DMS153 treated with DMSO at 0.1 percent for 48 hours (cell line): ENCODE measurements around the gene HGFAC.
"Not testable (repeated sequence)": the region's sequence is repeated elsewhere in the genome, so short reads cannot be mapped to it uniquely, and the experiment has no call there.

Experiments
- DNase-seq: peaks from one replicate; lab custom pipeline; 2025; ENCODE audit not compliant: unreplicated experiment; lab: John Stamatoyannopoulos, UW

Gene HGFAC

GRCh38 chr4:3440979-3441500, 728 bp upstream of the HGFAC start:
- DNase-seq = no peak

- no peak for DNase-seq
Observed at GRCh38 chr4:3442460-3442958, 741 bp downstream of the HGFAC start.

DNA sequence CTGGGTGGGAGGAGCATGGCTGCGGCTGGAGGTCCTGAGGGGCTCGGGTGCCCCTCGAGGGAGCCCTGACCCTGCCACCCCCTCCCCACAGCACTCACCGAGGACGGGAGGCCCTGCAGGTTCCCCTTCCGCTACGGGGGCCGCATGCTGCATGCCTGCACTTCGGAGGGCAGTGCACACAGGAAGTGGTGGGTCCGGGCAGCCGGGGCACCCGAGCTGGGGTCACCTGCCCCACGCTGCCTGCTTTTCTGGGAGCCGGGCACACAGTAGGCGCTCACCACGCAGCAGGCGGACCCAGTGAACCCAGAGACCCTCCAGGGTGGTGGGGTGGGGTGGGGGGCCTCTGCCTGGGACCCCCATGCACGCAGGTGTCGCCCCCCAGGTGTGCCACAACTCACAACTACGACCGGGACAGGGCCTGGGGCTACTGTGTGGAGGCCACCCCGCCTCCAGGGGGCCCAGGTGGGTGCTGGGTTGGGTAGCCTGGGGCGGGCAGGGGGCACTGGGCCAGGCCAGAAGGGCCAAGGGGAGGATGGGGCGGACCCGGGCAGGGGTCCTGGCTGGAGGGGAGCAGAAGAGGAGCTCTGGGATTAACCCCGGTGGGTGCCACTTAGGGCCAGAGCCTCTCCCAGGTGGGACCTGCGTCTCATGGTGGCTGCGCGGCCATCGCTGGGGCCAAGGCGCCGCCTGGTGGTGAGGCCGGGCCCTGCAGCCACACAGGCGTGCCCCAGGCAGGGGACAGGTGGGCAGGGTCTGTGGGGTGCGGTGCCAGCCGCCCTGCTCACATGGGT, 1.4 kb downstream of the HGFAC start:
- no peak for DNase-seq

GRCh38 chr4:3443750-3444309, 2.1 kb downstream of the HGFAC start:
- no peak for DNase-seq

GRCh38 chr4:3444351-3445110, 2.8 kb downstream of the HGFAC start:
- DNase-seq = no peak

DNA sequence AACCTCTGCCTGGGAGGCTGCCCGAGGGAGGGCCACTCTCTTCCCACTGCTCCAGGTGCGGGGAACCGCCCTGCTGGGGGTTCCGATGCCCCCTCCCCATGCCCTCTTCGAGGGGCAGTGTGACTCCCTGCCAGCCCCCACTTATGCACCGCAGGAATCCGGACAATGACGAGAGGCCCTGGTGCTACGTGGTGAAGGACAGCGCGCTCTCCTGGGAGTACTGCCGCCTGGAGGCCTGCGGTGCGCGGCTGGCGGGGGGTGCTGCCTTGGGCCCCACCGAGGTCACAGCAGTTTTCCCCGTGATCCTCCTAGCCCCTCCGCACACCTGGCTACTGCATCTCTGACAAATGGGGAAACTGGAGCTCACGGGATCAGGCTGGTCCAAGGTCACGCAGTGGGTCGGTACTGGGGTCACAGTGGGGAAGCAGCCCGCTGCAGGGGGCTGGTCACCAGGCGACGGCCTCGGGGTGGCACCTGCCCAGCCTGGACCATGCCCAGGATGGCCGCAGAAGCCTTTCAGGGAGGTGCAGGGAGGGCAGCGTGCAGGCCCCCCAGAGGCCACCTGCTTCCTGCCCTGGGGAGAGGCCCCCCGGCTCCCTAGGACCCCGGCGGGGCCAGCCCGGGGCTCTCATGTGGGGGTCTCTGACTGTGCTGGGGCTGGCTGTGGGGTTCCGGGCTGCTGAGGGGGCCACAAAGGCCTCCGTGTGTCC, 3.5 kb downstream of the HGFAC start:
- DNase-seq = no peak

GRCh38 chr4:3445829-3446545, 4.2 kb downstream of the HGFAC start:
- DNase-seq = no peak

DNA sequence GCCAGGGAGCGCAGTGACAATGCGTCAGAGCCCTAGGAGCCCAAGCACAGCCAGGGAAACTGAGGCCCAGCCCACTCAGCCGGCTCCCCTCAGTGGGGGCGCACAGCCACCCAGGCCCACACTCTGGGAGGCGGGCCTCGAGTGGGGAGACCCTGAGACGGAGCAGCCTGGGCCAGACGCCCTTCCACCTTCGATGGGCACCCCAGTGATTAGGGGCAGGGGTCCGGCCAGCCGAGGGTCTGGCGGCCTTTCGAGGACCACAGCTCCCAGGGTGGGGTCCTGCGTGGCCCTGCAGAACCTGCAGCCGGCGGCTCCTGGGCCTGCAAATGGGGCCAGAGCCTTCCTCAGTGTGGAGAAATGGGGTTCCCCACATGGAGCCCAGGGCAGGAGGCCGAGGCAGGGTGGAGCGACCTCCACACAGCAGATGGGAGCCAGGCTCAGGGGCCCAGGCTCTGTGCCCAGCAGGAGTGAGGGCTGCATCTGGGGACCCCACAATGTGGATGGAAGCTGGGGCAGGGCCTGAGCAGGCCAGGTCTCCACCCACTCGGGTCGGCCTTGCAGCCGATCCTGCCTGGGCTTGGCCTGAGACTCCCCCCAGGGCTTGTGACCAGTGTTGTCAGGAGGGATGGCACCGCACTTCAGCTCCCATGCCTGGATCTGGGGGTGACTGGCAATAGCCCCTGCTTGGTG, 5.0 kb downstream of the HGFAC start:
- DNase-seq = no peak

DNA sequence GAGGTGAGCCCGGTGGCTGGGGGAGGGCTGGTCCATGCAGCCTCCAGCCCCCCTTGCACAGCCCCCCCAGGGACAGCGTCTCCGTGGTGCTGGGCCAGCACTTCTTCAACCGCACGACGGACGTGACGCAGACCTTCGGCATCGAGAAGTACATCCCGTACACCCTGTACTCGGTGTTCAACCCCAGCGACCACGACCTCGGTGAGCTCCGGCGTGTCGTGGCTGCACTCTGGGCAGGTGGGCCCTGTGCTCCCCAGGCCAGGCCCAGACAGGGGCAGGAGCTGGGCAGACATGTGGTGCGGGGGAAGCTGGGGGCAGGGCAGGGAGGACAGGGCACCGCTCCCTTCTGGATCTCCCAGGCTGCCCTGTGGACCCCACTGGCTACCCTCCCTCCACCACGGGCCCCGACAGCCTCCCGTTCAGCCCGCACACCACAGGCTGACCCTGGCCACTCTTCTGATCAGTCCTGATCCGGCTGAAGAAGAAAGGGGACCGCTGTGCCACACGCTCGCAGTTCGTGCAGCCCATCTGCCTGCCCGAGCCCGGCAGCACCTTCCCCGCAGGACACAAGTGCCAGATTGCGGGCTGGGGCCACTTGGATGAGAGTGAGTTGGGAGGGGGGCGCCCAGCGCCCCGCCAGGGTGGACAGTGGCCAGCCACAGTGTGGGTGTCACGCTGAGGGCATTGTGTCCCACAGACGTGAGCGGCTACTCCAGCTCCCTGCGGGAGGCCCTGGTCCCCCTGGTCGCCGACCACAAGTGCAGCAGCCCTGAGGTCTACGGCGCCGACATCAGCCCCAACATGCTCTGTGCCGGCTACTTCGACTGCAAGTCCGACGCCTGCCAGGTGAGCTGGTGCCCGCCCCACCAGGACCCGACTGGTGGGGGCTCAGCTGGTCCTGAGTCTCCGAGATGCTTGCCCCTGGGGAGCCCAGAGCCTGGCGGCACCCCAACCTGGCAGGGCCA, 5.9 kb downstream of the HGFAC start:
- DNase-seq = no peak

DNA sequence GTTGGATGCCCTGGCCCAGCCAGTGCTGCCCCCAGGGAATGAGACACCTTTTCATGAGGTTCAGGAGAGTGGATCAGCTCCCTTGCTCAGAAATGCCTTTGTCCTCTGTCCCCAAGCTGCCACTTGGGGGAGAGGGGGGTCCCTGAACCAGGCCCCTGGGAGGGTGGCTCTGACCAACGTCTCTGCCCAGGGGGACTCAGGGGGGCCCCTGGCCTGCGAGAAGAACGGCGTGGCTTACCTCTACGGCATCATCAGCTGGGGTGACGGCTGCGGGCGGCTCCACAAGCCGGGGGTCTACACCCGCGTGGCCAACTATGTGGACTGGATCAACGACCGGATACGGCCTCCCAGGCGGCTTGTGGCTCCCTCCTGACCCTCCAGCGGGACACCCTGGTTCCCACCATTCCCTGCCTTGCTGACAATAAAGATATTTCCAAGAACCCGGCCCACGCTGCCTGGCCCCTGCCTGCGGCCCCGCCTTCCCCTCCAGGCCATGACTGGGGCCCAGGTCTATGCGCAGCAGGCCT, 7.3 kb downstream of the HGFAC start:
- DNase-seq = no peak

DNA sequence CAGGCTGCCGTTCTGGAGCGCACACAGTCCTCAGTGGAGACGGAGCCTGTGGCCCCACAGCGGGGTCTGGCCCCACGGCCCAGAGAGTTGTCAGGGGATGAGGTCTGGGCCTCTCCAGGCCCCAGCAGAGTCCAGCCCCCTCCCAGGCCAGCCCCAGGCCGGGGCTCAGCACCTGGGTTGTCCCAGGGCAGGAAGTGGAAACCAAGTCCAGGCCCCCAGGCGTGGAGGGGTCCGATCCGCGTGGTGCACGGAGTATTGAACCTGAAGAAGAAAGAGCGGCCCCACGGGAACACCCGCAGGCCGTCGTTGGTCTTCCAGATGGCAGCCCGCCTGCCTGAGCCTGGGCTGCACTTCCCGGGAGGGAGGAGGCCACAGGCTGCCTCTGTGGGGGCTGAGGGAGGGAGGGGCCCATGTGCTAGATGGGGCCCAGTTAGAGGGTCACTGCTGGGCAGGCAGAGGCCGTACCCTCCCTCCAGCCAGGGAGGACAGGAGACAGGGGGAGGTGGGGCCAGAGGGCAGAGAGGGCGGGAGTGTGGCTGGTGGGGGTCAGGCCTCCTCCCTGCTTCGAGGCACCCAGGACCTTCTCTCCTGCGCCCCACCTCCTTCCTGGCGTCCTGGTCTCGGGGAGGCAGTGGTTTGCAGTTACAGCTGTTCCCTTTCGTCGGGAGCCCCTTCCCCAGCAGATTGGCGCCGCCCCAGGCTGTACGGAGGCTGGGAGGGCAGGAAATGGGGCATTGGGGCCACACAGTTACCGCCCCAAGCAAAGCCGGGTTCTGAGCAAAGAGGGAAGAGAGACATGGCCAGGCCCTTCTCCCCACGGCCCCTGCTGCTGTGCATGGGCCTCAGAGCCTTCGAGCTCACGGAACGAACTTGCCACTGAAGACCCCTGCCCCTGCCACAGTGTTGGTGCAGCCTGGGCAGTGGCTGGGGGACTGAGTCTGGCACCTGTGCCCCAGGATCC, 8.1 kb downstream of the HGFAC start:
- no peak for DNase-seq

- no peak for DNase-seq
Observed at GRCh38 chr4:3450643-3451042, 8.9 kb downstream of the HGFAC start.

DNA sequence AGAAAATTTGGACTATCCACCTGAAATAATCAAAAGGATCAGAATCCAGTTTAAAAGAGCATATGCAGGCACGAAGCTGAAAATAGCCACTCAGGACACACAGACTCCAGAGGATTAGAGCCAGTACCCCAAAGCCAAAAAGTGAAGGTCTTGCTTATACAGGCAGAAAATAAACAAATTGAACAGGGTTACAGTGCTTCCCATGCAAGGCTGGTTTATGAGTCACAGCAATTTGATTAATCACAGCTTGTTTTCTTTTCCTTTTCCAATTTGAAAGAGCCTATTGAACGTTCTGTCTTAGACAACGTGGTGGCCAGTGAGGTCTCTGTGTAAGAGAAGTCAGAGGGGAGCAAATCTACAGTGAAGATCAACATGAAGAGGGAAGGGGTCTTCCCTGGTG, 10.2 kb downstream of the HGFAC start:
- no peak for DNase-seq

DNA sequence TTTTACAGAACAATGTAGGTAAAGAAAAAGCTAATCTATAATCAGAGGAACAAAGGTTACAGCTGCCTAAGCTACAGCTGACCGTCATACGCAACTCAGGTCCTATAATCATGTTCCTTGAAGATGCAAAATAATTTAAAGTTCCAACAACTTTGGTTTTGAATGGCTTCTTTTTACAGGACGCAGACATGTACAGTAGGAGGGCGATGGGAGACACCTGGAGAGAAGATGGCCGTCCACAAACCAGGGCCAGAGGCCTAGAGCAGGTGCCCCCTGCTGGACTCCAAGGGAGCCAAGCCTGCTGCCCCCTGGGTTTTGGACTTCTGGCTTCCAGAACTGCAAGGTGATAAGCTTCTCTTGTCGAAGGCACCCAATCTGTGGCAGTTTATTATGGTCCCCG, 10.6 kb downstream of the HGFAC start:
- DNase-seq = no peak

DNA sequence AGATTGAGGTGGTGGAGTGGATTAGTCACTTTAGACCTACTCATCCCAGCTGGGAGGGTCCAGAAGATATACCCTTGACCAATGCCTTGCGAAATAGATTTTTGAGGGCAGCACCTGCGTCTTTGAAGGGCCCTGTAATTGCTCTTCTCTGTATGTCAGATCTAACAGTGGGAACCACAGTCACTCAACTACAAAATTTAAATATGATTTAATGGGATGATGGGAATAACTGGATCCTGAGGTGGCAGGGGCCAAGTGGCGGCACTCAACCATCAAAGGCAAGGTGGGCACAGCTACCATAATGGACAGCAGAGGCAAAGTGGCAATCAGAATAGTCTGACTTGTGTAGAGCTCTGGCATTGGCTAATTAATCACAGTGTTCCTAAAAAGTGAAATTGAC, 13.8 kb downstream of the HGFAC start:
- DNase-seq = not testable (repeated sequence)

- no peak for DNase-seq
Observed at GRCh38 chr4:3458371-3458770, 16.6 kb downstream of the HGFAC start.

GRCh38 chr4:3459156-3459555, 17.4 kb downstream of the HGFAC start:
- not testable (repeated sequence) for DNase-seq
